ENCODE results near the gene ABHD17B. TPM values are rescaled to one million over a fixed set of nuclear protein-coding genes. Genes with fewer than 3 reads are reported as not detected.

The ABHD17B gene
- total RNA-seq, 4 donors from 2014 or later: 21.2 to 24.7 (median 22.2) TPM

- no peak overlapping the region for H3K27ac ChIP-seq
- intact Hi-C loops (cut with DNase I): no loop called here
- no peaks in the 10 kb centered on the region for H3K4me1 ChIP-seq
- TF ChIP-seq POLR2A (IDR thresholded peaks at IDR 0.05) (no peak), CTCF (IDR thresholded peaks at IDR 0.05) (no peak)
- no peak for DNase-seq
- H3K4me3 ChIP-seq: no peak overlapping the region
- no peaks in the 10 kb centered on the region for H3K27me3 ChIP-seq
- no peaks in the 10 kb centered on the region for H3K9me3 ChIP-seq
- H3K36me3 ChIP-seq: no peaks in the 10 kb centered on the region
Measured at GRCh38 chr9:71844808-71845207, 66.2 kb downstream of the ABHD17B start.

- Histone ChIP-seq H3K27ac (no peak overlapping the region), H3K4me3 (no peak overlapping the region), H3K36me3 (no peaks in the 10 kb centered on the region), H3K9me3 (no peaks in the 10 kb centered on the region), H3K4me1 (no peaks in the 10 kb centered on the region), H3K27me3 (no peaks in the 10 kb centered on the region)
- intact Hi-C loops (cut with DNase I): no loop called here
- 83 to 89% methylated on average over 5 of the region's 5 CpGs for WGBS, 2 donors
- DNase-seq: no peak
- TF ChIP-seq CTCF (IDR thresholded peaks at IDR 0.05): no peak
Measured at GRCh38 chr9:71839668-71840067, 71.3 kb downstream of the ABHD17B start.

- H3K4me3 ChIP-seq: no peak overlapping the region
- no peaks in the 10 kb centered on the region for H3K9me3 ChIP-seq
- intact Hi-C loops (cut with DNase I): no loop called here
- TF ChIP-seq POLR2A (IDR thresholded peaks at IDR 0.05) (no peak), CTCF (IDR thresholded peaks at IDR 0.05) (no peak)
- no peaks in the 10 kb centered on the region for H3K27me3 ChIP-seq
- no peaks in the 10 kb centered on the region for H3K36me3 ChIP-seq
- no peak for DNase-seq
- H3K4me1 ChIP-seq: no peaks in the 10 kb centered on the region
- no peak overlapping the region for H3K27ac ChIP-seq
Measured at GRCh38 chr9:71835596-71835995, 75.4 kb downstream of the ABHD17B start.

- Histone ChIP-seq H3K27me3 (no peaks in the 10 kb centered on the region), H3K4me1 (no peaks in the 10 kb centered on the region), H3K36me3 (no peaks in the 10 kb centered on the region), H3K4me3 (no peak overlapping the region), H3K27ac (no peak overlapping the region), H3K9me3 (no peaks in the 10 kb centered on the region)
- intact Hi-C loops (cut with DNase I): no loop called here
- 38 to 56% methylated on average over 1 of the region's 1 CpG for WGBS, 2 donors
- no peak for DNase-seq
- TF ChIP-seq POLR2A (IDR thresholded peaks at IDR 0.05) (no peak), CTCF (IDR thresholded peaks at IDR 0.05) (no peak)
Measured at GRCh38 chr9:71830929-71831328, 80.1 kb downstream of the ABHD17B start.

GRCh38 chr9:71830153-71830552 lies 80.8 kb downstream of the ABHD17B start:
- Histone ChIP-seq H3K27ac (no peak overlapping the region), H3K36me3 (no peaks in the 10 kb centered on the region), H3K4me1 (no peaks in the 10 kb centered on the region), H3K4me3 (no peak overlapping the region), H3K9me3 (no peaks in the 10 kb centered on the region), H3K27me3 (no peaks in the 10 kb centered on the region)
- WGBS, 2 donors: 57 to 92% methylated on average over 2 to 3 of the region's 3 CpGs
- DNase-seq: no peak
- intact Hi-C loops (cut with DNase I): no loop called here
- no peak for TF ChIP-seq CTCF (IDR thresholded peaks at IDR 0.05)
- TF ChIP-seq POLR2A (IDR thresholded peaks at IDR 0.05): no peak
